Measurements from ENCODE around the gene SLC38A2.

Gene SLC38A2

DNA sequence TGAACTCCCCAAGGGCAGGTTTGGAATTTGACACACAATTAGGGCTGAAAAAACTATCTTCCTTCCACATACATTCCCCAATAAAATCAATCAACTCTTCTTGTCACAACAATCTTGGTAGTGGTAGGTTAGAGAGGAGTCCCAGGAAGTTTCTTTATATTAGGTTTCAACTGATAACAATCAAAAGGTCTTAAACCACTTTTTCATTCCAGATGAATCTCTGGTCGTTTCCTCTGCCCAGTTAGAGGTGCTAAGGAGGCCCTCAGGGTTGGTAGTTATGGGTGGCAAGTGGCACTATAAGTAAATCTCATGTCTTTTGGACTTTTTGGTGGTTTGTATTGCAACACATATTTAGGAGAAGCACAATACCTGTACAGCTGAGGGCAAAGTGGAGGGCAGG, 1.7 kb upstream of the SLC38A2 start:
- peak overlapping the region; percentile 99 for H3K4me3 Mint-ChIP-seq
- peaks cover 33% of the 10 kb centered on the region for H3K36me3 Mint-ChIP-seq (ENCODE audit: low read depth)
- peaks cover 55% of the 10 kb centered on the region for H3K4me1 Mint-ChIP-seq (ENCODE audit: low read depth)
- no peak for DNase-seq
- no peaks in the 10 kb centered on the region for H3K9me3 Mint-ChIP-seq
- peaks cover 4% of the 10 kb centered on the region for H3K27me3 Mint-ChIP-seq
- no peak overlapping the region for H3K27ac Mint-ChIP-seq

DNA sequence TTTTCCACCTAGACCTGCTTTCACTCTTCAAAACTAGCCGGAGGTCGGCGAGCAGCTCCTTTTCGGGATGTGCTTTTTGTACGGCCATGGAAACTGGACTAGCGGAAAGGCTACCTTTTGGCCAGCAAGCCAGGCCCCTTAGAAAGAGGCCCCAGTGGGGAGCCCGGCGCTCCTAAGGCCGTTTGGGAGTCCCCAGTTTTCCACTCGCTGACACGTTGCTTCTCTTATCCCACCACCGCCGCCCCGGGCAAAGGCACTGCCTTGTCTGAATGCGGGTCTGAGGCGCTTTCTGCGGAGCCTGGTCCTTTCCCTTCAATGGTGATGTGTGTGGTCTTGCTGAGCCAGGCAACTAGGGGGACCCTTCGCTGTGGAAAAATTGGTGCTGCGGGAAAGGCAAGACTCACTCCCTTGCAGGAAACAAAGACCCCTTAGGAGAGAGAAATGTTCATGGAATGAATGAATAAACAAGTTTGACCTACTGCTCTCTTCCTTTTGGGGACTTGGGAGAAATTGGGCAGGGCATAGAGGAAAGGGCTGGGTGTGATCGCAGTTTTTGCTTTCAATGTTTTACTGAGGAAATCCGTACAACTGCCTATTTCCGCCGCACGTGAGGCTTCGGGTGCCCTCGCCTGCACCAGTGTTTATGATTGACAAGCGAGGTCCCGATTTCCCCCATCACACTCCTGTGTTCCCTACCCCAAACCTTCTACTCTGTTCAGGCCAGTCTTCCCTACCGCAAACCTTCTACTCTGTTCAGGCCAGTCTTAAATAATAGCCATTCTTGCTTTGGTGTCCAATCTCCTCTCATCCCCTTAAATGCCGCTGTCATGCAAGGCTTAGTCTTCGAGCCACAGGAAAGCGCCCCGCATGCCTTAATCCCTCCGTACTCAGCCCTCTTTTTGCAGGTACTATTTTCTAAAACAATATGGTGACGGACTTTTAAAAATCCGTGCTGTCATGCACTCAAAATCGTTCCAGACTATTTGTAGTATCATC, 1.0 kb upstream of the SLC38A2 start:
- no peaks in the 10 kb centered on the region for H3K9me3 Mint-ChIP-seq
- peak; percentile 69 for DNase-seq
- peak overlapping the region; percentile 99 for H3K27ac Mint-ChIP-seq
- peaks cover 40% of the 10 kb centered on the region for H3K36me3 Mint-ChIP-seq (ENCODE audit: low read depth)
- peak overlapping the region; percentile 99 for H3K4me3 Mint-ChIP-seq
- peaks cover 60% of the 10 kb centered on the region for H3K4me1 Mint-ChIP-seq (ENCODE audit: low read depth)
- peaks cover 4% of the 10 kb centered on the region for H3K27me3 Mint-ChIP-seq

- Mint-ChIP-seq H3K4me1 (ENCODE audit: low read depth) (peaks cover 62% of the 10 kb centered on the region), H3K27ac (peak overlapping the region; percentile 99)
Observed at GRCh38 chr12:46371718-46372543, 642 bp downstream of the SLC38A2 start.

GRCh38 chr12:46370792-46371717, 1.5 kb downstream of the SLC38A2 start:
- Mint-ChIP-seq H3K27me3 (peaks cover 4% of the 10 kb centered on the region), H3K27ac (peak overlapping the region; percentile 99), H3K36me3 (ENCODE audit: low read depth) (peaks cover 65% of the 10 kb centered on the region), H3K4me3 (peak overlapping the region; percentile 99), H3K4me1 (ENCODE audit: low read depth) (peaks cover 63% of the 10 kb centered on the region), H3K9me3 (no peaks in the 10 kb centered on the region)
- peak; percentile 97 for DNase-seq

More at GRCh38 chr12:46371718-46372543, 642 bp downstream of the SLC38A2 start:
- Mint-ChIP-seq H3K9me3 (no peaks in the 10 kb centered on the region), H3K4me3 (peak overlapping the region; percentile 99), H3K36me3 (ENCODE audit: low read depth) (peaks cover 56% of the 10 kb centered on the region), H3K27me3 (peaks cover 4% of the 10 kb centered on the region)
- peak; percentile 82 for DNase-seq

DNA sequence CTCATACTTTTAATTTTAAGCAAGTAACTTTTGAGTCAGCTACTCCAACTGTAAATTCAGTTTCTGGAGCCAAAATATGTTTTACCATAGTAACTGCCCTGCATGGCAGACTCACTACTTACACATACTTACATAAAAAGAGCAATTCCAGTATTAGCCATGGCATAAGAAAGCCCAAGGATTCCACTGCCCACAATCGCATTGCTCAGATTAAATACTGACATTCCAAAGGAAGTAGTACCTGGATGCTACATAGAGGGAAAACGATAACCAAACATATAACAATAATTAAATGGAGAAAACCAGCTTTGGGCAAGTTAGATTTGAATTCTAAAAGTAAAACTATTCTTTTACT, 2.2 kb downstream of the SLC38A2 start:
- H3K4me3 Mint-ChIP-seq: peak overlapping the region; percentile 99
- peaks cover 4% of the 10 kb centered on the region for H3K27me3 Mint-ChIP-seq
- H3K27ac Mint-ChIP-seq: peak overlapping the region; percentile 99
- DNase-seq: no peak
- peaks cover 72% of the 10 kb centered on the region for H3K36me3 Mint-ChIP-seq (ENCODE audit: low read depth)
- no peaks in the 10 kb centered on the region for H3K9me3 Mint-ChIP-seq
- H3K4me1 Mint-ChIP-seq (ENCODE audit: low read depth): peaks cover 69% of the 10 kb centered on the region

DNA sequence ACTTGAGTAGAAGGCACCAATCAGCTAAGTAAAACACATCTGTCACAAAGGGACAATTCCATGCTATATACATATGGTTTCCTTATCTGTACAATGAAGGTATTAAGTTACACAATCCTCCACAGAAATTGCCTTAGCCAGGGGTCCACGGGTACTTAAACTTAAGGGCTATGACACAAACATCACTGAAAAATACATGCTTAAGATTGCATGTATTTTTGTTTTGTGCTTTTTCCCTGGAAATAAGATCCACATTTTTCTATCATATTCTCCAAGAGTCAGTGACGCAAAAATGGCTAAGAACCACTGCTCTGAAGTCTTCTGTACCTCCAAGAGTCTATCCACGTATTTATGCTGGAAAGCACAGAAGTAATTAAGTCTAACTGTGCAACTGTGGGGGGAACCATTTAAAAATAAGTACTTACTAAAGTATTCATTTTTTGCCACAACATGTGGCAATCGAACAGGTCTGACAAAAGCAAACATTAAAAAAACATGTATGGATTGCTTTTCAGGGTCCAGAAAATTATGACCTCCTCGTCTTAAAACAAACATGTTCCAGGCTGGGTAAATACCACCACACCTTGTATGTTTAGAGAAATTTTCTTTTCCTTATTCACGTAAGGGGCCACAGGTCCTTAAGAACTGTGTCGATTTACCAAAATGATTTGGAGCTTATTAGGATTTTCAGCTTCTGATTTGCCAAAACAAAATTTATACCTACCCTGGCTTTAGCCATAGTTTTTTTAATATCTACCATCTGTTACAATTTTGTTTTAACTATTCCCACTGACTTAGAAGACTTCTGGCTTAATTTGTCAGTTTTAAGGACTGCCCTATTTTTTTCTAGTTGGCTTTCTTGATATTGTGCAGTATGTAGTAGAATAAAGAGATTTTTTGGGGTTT, 2.8 kb downstream of the SLC38A2 start:
- no peaks in the 10 kb centered on the region for H3K9me3 Mint-ChIP-seq
- H3K4me1 Mint-ChIP-seq (ENCODE audit: low read depth): peaks cover 73% of the 10 kb centered on the region
- H3K27ac Mint-ChIP-seq: peak overlapping the region; percentile 99
- peaks cover 78% of the 10 kb centered on the region for H3K36me3 Mint-ChIP-seq (ENCODE audit: low read depth)
- peak overlapping the region; percentile 99 for H3K4me3 Mint-ChIP-seq
- H3K27me3 Mint-ChIP-seq: peaks cover 4% of the 10 kb centered on the region
- DNase-seq: no peak

- Mint-ChIP-seq H3K9me3 (no peaks in the 10 kb centered on the region), H3K27me3 (peaks cover 4% of the 10 kb centered on the region), H3K27ac (peak overlapping the region; percentile 99), H3K4me1 (ENCODE audit: low read depth) (peaks cover 71% of the 10 kb centered on the region), H3K36me3 (ENCODE audit: low read depth) (peaks cover 83% of the 10 kb centered on the region), H3K4me3 (peak overlapping the region; percentile 99)
- DNase-seq: no peak
Observed at GRCh38 chr12:46369095-46369473, 3.5 kb downstream of the SLC38A2 start.

GRCh38 chr12:46368684-46369083, 3.9 kb downstream of the SLC38A2 start:
- Mint-ChIP-seq H3K9me3 (no peaks in the 10 kb centered on the region), H3K27ac (peak overlapping the region; percentile 99), H3K36me3 (ENCODE audit: low read depth) (peaks cover 87% of the 10 kb centered on the region), H3K4me1 (ENCODE audit: low read depth) (peaks cover 71% of the 10 kb centered on the region), H3K27me3 (peaks cover 4% of the 10 kb centered on the region), H3K4me3 (peak overlapping the region; percentile 99)
- no peak for DNase-seq

- Mint-ChIP-seq H3K9me3 (no peaks in the 10 kb centered on the region), H3K4me3 (peak overlapping the region; percentile 99), H3K36me3 (ENCODE audit: low read depth) (peaks cover 93% of the 10 kb centered on the region), H3K27ac (peak overlapping the region; percentile 99), H3K4me1 (ENCODE audit: low read depth) (peaks cover 72% of the 10 kb centered on the region), H3K27me3 (peaks cover 4% of the 10 kb centered on the region)
- no peak for DNase-seq
Observed at GRCh38 chr12:46368138-46368537, 4.4 kb downstream of the SLC38A2 start.

- DNase-seq: no peak
- Mint-ChIP-seq H3K27ac (peak overlapping the region; percentile 99), H3K4me1 (ENCODE audit: low read depth) (peaks cover 79% of the 10 kb centered on the region), H3K9me3 (no peaks in the 10 kb centered on the region), H3K4me3 (peak overlapping the region; percentile 99), H3K27me3 (peaks cover 4% of the 10 kb centered on the region), H3K36me3 (ENCODE audit: low read depth) (peaks cover 96% of the 10 kb centered on the region)
Observed at GRCh38 chr12:46367351-46368029, 5.1 kb downstream of the SLC38A2 start.

DNA sequence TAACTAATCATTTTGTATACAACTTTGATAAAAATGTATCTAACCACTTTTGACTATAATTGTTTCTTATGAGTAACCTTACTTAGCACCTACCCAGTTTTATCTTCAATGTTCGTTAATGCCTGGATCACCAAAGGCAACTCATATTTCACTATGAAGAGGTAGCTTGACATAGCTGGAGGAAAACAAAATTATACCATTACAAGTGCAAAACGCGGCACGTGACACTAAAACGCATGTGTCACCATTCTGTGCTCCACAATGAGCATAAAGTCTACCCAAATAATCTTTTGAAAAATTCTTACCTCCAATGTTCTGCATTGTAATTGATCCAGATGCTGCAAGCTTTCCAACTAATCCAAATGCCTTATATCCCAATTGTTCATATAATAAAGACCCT, 5.8 kb downstream of the SLC38A2 start:
- Mint-ChIP-seq H3K27me3 (peaks cover 4% of the 10 kb centered on the region), H3K4me3 (peak overlapping the region; percentile 99), H3K9me3 (no peaks in the 10 kb centered on the region), H3K4me1 (ENCODE audit: low read depth) (peaks cover 85% of the 10 kb centered on the region), H3K27ac (peak overlapping the region; percentile 99), H3K36me3 (ENCODE audit: low read depth) (peaks cover 98% of the 10 kb centered on the region)
- DNase-seq: no peak

DNA sequence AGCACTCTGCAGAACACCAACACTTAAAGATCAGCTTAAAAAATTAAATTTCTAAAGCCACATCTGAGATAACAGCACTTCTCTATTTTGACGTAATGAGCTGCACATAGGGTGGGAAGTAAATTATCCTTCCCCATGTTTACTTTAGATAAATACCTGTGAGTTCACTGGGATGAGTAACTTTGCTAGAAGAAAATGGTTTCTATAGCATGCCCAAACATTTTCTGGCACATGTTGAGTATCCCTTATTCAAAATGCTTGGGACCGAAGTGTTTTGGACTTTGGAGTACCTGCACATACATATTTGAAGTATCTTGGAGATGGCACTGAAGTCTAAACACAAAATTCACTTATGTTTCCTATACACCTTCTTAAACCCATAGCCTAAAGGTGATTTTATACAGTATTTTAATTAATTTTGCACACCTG, 6.6 kb downstream of the SLC38A2 start:
- Mint-ChIP-seq H3K27ac (peak overlapping the region; percentile 88), H3K4me1 (ENCODE audit: low read depth) (peaks cover 88% of the 10 kb centered on the region), H3K36me3 (ENCODE audit: low read depth) (peaks cover 98% of the 10 kb centered on the region), H3K9me3 (no peaks in the 10 kb centered on the region), H3K4me3 (peak overlapping the region; percentile 31), H3K27me3 (no peaks in the 10 kb centered on the region)
- DNase-seq: no peak

All from activated T-cell treated with anti-CD3 and anti-CD28 coated beads, Interleukin-2, amount 50 U/mL, for 24 hours (primary cell).